ENCODE data around the gene RBCK1. TPM values are rescaled to one million over a fixed set of nuclear protein-coding genes. Genes with fewer than 3 reads are reported as not detected.

RBCK1 gene
- total RNA-seq, 2 experiments from 2014 or later: 122 to 130 TPM

DNA sequence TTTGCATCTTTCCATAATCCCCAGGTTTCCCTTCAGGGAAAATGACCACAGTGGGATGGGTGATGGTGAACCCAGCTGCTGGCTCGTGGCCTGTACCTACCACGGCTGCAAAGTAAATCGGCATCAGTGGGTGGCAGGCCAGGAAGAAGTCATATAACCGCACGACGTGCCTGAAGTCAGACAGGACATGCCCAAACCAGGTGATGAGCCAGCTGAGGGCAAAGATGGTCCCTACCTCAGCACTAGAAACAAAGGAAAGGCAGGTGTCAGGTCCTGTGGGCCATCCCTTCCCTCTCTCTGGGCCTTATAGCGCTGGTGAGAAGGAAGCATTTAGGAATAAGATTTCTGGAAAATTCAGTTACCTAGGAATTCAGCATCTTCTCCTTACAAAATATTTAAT is 32.0 kb downstream of the RBCK1 start:
- H3K27me3 Mint-ChIP-seq: no peaks in the 10 kb centered on the region
- TF ChIP-seq, protein P1, sequence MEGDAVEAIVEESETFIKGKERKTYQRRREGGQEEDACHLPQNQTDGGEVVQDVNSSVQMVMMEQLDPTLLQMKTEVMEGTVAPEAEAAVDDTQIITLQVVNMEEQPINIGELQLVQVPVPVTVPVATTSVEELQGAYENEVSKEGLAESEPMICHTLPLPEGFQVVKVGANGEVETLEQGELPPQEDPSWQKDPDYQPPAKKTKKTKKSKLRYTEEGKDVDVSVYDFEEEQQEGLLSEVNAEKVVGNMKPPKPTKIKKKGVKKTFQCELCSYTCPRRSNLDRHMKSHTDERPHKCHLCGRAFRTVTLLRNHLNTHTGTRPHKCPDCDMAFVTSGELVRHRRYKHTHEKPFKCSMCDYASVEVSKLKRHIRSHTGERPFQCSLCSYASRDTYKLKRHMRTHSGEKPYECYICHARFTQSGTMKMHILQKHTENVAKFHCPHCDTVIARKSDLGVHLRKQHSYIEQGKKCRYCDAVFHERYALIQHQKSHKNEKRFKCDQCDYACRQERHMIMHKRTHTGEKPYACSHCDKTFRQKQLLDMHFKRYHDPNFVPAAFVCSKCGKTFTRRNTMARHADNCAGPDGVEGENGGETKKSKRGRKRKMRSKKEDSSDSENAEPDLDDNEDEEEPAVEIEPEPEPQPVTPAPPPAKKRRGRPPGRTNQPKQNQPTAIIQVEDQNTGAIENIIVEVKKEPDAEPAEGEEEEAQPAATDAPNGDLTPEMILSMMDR (IDR thresholded peaks at IDR 0.05): no peak
- DNase-seq: no peak
- peaks cover 53% of the 10 kb centered on the region for H3K4me1 Mint-ChIP-seq (ENCODE audit: low read depth)
- H3K4me3 Mint-ChIP-seq: no peak overlapping the region
- H3K27ac Mint-ChIP-seq: no peak overlapping the region
- ChIA-PET CTCF (interaction anchor here (1.2 kb wide), 1 partner anchor 12 kb away, joined by 4 read pairs; no protein-coding TSS in a partner anchor), POLR2A (no interaction called here)
- intact Hi-C loops (cut with micrococcal nuclease): no loop called here
- H3K9me3 Mint-ChIP-seq: no peaks in the 10 kb centered on the region
- H3K36me3 Mint-ChIP-seq (ENCODE audit: low read depth): peaks cover 83% of the 10 kb centered on the region
- ATAC-seq: no peak

DNA sequence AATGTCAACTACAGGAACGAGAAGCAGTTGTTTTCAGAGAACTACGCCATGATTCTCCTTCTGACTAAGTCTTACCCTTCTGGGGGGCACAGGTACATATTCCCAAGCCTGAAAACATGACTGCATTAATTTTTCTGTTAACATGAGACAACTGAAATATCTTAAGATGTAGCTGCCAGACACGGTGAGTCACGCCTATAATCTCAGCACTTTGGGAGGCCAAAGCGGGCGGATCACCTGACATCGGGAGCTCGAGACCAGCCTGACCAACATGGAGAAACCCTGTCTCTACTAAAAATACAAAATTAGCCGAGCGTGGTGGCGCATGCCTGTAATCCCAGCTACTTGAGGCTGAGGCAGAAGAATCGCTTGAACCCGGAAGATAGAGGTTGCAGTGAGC is 32.5 kb downstream of the RBCK1 start:
- Mint-ChIP-seq H3K4me3 (no peak overlapping the region), H3K9me3 (no peaks in the 10 kb centered on the region), H3K27ac (no peak overlapping the region), H3K36me3 (ENCODE audit: low read depth) (peaks cover 82% of the 10 kb centered on the region), H3K4me1 (ENCODE audit: low read depth) (peaks cover 48% of the 10 kb centered on the region), H3K27me3 (no peaks in the 10 kb centered on the region)
- no peak for DNase-seq
- intact Hi-C loops (cut with micrococcal nuclease): no loop called here
- ChIA-PET POLR2A (no interaction called here), CTCF (interaction anchor here (1.2 kb wide), 1 partner anchor 13 kb away, joined by 4 read pairs; no protein-coding TSS in a partner anchor)
- TF ChIP-seq, protein P1 (IDR thresholded peaks at IDR 0.05): no peak
- ATAC-seq: no peak

DNA sequence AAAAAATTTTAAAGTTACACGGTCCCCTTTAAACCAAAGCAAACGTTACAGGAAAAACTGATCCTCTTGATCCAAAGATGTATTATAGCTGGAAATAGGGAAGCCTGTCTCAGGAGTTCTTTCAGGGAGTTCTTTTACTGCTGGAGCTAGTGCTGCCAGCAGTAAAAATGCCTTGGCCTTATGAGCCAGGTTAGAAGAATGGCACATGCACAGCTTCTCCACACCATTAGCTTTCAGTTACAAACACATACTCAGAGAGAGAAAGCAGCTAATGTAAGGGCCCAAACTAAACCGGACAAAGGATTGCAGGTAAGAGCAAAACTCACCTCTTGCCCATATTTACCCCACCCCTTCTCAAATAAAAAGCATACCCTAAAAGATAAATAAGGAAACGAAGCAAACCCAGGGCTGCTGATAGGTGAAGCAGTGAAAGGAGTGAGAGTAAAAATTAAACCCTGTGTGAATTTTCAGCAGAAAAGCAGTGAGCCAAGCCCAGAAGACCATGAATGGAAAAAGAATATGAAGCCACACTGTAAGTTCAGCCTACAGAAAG is 35.2 kb downstream of the RBCK1 start:
- CTCF ChIA-PET: interaction anchor here (0.7 to 1.3 kb wide), 3 partner anchors 33 to 371 kb away, joined by 3 to 4 read pairs (median 3); no protein-coding TSS in a partner anchor
- intact Hi-C loops (cut with micrococcal nuclease): no loop called here
- POLR2A ChIA-PET: no interaction called here
- ATAC-seq (no peak), DNase-seq (no peak)
- Mint-ChIP-seq H3K9me3 (no peaks in the 10 kb centered on the region), H3K4me3 (no peak overlapping the region), H3K27ac (no peak overlapping the region), H3K36me3 (ENCODE audit: low read depth) (peaks cover 67% of the 10 kb centered on the region), H3K27me3 (no peaks in the 10 kb centered on the region), H3K4me1 (ENCODE audit: low read depth) (peaks cover 30% of the 10 kb centered on the region)
- TF ChIP-seq, protein P1 (IDR thresholded peaks at IDR 0.05): no peak

DNA sequence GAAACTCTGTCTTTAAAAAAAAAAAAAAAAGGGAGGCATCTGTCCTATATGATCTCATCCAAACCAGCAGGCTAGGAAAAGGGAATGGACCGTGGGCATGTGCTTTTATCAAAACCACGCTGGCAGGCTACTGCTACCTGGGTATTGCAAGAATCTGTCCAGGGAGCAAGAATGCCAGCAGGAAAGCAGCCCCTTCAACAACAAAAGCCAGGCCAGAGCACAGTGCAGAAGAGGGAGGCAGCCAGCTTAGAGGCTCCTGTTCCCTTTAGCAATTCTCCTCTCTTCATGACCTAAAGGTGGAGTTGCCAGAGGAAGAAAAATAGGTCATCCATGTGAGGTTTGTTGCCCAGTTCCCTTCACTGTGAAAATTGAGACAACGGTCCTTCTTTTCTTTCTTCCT is 36.0 kb downstream of the RBCK1 start:
- Mint-ChIP-seq H3K4me1 (ENCODE audit: low read depth) (peaks cover 22% of the 10 kb centered on the region), H3K4me3 (no peak overlapping the region), H3K27me3 (no peaks in the 10 kb centered on the region), H3K9me3 (no peaks in the 10 kb centered on the region), H3K27ac (no peak overlapping the region), H3K36me3 (ENCODE audit: low read depth) (peaks cover 60% of the 10 kb centered on the region)
- intact Hi-C loops (cut with micrococcal nuclease): no loop called here
- ATAC-seq (no peak), DNase-seq (no peak)
- TF ChIP-seq, protein P1 (IDR thresholded peaks at IDR 0.05): no peak
- POLR2A ChIA-PET: interaction anchor here (1.6 kb wide), 1 partner anchor 29 kb away, joined by 3 read pairs; no protein-coding TSS in a partner anchor
- CTCF ChIA-PET: interaction anchor here (1.3 kb wide), 1 partner anchor 90 kb away, joined by 4 read pairs; no protein-coding TSS in a partner anchor

DNA sequence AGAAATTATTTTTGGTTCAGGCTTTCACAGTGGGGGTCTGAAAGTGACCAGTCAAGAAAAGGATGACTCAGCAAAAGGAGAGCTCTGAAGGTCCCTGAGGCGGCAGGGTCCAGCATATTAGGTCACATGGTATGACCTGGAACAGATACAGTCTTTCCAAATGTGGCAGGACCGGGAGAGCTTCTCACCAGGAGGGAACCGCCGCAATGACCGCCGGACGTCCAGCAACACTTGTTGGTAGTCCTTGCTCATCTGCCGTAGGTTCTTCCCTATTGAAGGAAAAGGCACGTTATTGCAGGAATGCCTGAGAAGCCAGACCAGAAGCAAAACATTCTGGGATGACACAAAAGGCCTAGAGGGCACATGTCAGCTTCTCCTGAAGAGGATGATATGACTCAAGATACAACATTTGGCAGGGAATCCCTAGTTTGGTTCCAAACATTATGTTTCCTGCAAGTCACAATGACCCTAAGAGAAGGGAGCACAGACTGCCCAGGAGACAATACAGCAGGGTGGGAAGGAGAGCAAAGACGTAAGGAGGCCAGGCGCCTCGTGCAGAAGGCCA is 36.8 kb downstream of the RBCK1 start:
- no peaks in the 10 kb centered on the region for H3K27me3 Mint-ChIP-seq
- TF ChIP-seq, protein P1 (IDR thresholded peaks at IDR 0.05): no peak
- H3K4me1 Mint-ChIP-seq (ENCODE audit: low read depth): peaks cover 19% of the 10 kb centered on the region
- no peak for ATAC-seq
- DNase-seq: no peak
- POLR2A ChIA-PET: interaction anchor here (1.0 to 1.6 kb wide), 4 partner anchors 9 to 28 kb away, joined by 3 to 6 read pairs (median 3); partner anchors contain the start of gene TBC1D20
- no peak overlapping the region for H3K27ac Mint-ChIP-seq
- CTCF ChIA-PET: interaction anchor here (1.6 to 1.7 kb wide), 2 partner anchors 8 to 34 kb away, joined by 4 to 5 read pairs; no protein-coding TSS in a partner anchor
- peaks cover 57% of the 10 kb centered on the region for H3K36me3 Mint-ChIP-seq (ENCODE audit: low read depth)
- no peak overlapping the region for H3K4me3 Mint-ChIP-seq
- H3K9me3 Mint-ChIP-seq: no peaks in the 10 kb centered on the region
- intact Hi-C loops (cut with micrococcal nuclease): no loop called here

All from activated CD8-positive, alpha-beta T cell treated with anti-CD3 and anti-CD28 coated beads for 36 hours (primary cell).